ENCODE results near the gene NXPH2.

GRCh38 chr2:138622613-138623012 is 157.6 kb downstream of the NXPH2 start:
- TF ChIP-seq CTCF (IDR thresholded peaks at IDR 0.05) (no peak), POLR2A (IDR thresholded peaks at IDR 0.05) (no peak)

Measured in esophagus squamous epithelium (tissue), 4 donors.